GM12878 (cell line): ENCODE data around the gene RBMS3. TPM values are rescaled to one million over a fixed set of nuclear protein-coding genes. Genes with fewer than 3 reads are reported as not detected.

Experiments
- ATAC-seq: fragments of 200-7000 bp; cut with Tn5 transposase; 3 replicates; pipeline ENCODE4 v1.9.1; 2020; ENCODE audit warnings: mild to moderate bottlenecking, moderate library complexity
- BruUV-seq: library from RNA; stranded (reverse); fragments of 400-500 nt; replicated peaks from 2 replicates; lab custom pipeline; 2021; lab: Mats Ljungman, UMichigan
- CTCF ChIA-PET: fragments of 300-600 bp; sonication (Branson Sonifier 250); formaldehyde crosslinking; extraction: SDS; loops from one replicate; lab custom pipeline; 2021; ENCODE audit warnings: inconsistent platforms; lab: Yijun Ruan, JAX
- POLR2A ChIA-PET: fragments of 350-600 bp; formaldehyde crosslinking; extraction: SDS; loops from one replicate; lab custom pipeline; 2021; ENCODE audit warnings: inconsistent platforms; lab: Charles Lee
- RAD21 ChIA-PET: fragments of 300-600 bp; sonication (Branson Sonifier 250); formaldehyde crosslinking; loops from one replicate; lab custom pipeline; 2023; ENCODE audit warnings: antibody characterized with exemption; ENCODE audit not compliant: unreplicated experiment; lab: Charles Lee
- SMC1A ChIA-PET: fragments of 300-600 bp; sonication (Branson Sonifier 250); formaldehyde crosslinking; loops from one replicate; lab custom pipeline; 2023; ENCODE audit not compliant: unreplicated experiment, uncharacterized antibody; lab: Charles Lee
- DNase-seq: peaks from one replicate; pipeline ENCODE4 v3.0.0-alpha.2; 2011; ENCODE audit warnings: low read depth, low spot score
- FAIRE-seq: peaks from 3 replicates; lab custom pipeline; 2011; peaks lifted over from hg19 to GRCh38; lab: Jason Lieb, UNC
- H2AFZ ChIP-seq: 2 replicates; pipeline ENCODE4 v1.6.0; 2011; ENCODE audit warnings: low read depth, low read length, control low read depth; ENCODE audit not compliant: control insufficient read depth
- H3K27ac ChIP-seq: 2 replicates; pipeline ENCODE4 v1.5.1; 2011; ENCODE audit warnings: control low read depth; ENCODE audit not compliant: control insufficient read depth, insufficient read depth
- H3K27me3 ChIP-seq, 2 experiments: replicated peaks in 1 of 2; 2 replicates each; pipeline versions ENCODE4 v1.6.0 to v1.6.1; 2011; ENCODE audit warnings: low read length in 1 of 2; ENCODE audit not compliant: control insufficient read depth in 2 of 2, insufficient read depth in 2 of 2
- H3K36me3 ChIP-seq, 2 experiments: 2 replicates each; pipeline ENCODE4 v1.5.1; 2011; ENCODE audit warnings: low read length in 1 of 2; ENCODE audit not compliant: control insufficient read depth in 2 of 2, insufficient read depth in 2 of 2
- H3K4me1 ChIP-seq: 2 replicates; pipeline ENCODE4 v1.6.1; 2011; ENCODE audit warnings: mild to moderate bottlenecking, low read length, moderate library complexity, mixed read lengths; ENCODE audit not compliant: control insufficient read depth, insufficient read depth
- H3K4me2 ChIP-seq: 2 replicates; pipeline ENCODE4 v1.6.0; 2011; ENCODE audit warnings: control low read depth; ENCODE audit not compliant: control insufficient read depth, insufficient read depth
- H3K4me3 ChIP-seq: fragments of 200-600 bp; sonication (generic); 2 replicates; pipeline ENCODE4 v1.5.1; 2016
- H3K79me2 ChIP-seq: 2 replicates; pipeline ENCODE4 v1.6.0; 2011; ENCODE audit warnings: low read length; ENCODE audit not compliant: control insufficient read depth, insufficient read depth
- H3K9ac ChIP-seq: 2 replicates; pipeline ENCODE4 v1.8.0; 2011; ENCODE audit warnings: low read length, control low read depth, mixed read lengths; ENCODE audit not compliant: control insufficient read depth, insufficient read depth
- H3K9me3 ChIP-seq: replicated peaks from 3 replicates; pipeline ENCODE4 v1.5.1; 2011; ENCODE audit warnings: mild to moderate bottlenecking, low read length; ENCODE audit not compliant: control insufficient read depth, insufficient read depth
- H4K20me1 ChIP-seq: 2 replicates; pipeline ENCODE4 v1.6.0; 2011; ENCODE audit not compliant: control insufficient read depth, insufficient read depth
- JUNB ChIP-seq: IDR thresholded peaks from 2 replicates; pipeline ENCODE4 v1.6.1; 2016; ENCODE audit warnings: antibody characterized with exemption, mild to moderate bottlenecking
- KDM1A ChIP-seq: fragments of 200-600 bp; sonication (generic); IDR thresholded peaks from 2 replicates; pipeline ENCODE4 v1.6.1; 2016; ENCODE audit warnings: borderline replicate concordance
- MEF2A ChIP-seq: IDR thresholded peaks from 2 replicates; pipeline ENCODE4 v1.6.1; 2011; ENCODE audit warnings: low read depth, mild to moderate bottlenecking, low read length, moderate library complexity; ENCODE audit not compliant: insufficient read depth
- NFIC ChIP-seq: IDR thresholded peaks from 2 replicates; pipeline ENCODE4 v1.6.1; 2012; ENCODE audit warnings: low read depth, mild to moderate bottlenecking, inconsistent platforms, low read length, moderate library complexity
- POLR2AphosphoS2 ChIP-seq: IDR thresholded peaks from 2 replicates; pipeline ENCODE4 v1.6.1; 2011; ENCODE audit warnings: low read depth, mild to moderate bottlenecking, low read length, improper control_type of control experiment, moderate library complexity
- RCOR1 ChIP-seq: conservative IDR thresholded peaks from 2 replicates; pipeline ENCODE4 v1.6.1; 2012; ENCODE audit warnings: low read depth, low read length, improper control_type of control experiment
- SRF ChIP-seq, 2 experiments: IDR thresholded peaks; 2 replicates each; pipeline ENCODE4 v1.6.1; 2011; ENCODE audit warnings: low read depth in 2 of 2, low read length in 2 of 2, mild to moderate bottlenecking in 1 of 2, moderate library complexity in 1 of 2
- SUPT20H ChIP-seq: IDR thresholded peaks from 2 replicates; pipeline ENCODE4 v1.6.1; 2011; ENCODE audit warnings: low read depth, mild to moderate bottlenecking, low read length, moderate library complexity, borderline replicate concordance; ENCODE audit not compliant: control insufficient read depth
- WRNIP1 ChIP-seq: IDR thresholded peaks from 2 replicates; pipeline ENCODE4 v1.6.1; 2011; ENCODE audit warnings: low read depth, low read length, improper control_type of control experiment, borderline replicate concordance
- WGBS: methylation state at CpG from one replicate; pipeline ENCODE4 v1.1.6; 2016; ENCODE audit warnings: low lambda C conversion rate; ENCODE audit not compliant: insufficient replicate concordance, insufficient coverage; ENCODE audit errors: missing lambda C conversion rate; 5-methylcytosine and 5-hydroxymethylcytosine counted together
- in situ Hi-C: fragments of 300-500 bp; cut with MboI; formaldehyde crosslinking; loops from 9 replicates; pipeline ENCODE4 v1.14.3; 2018; ENCODE audit warnings: mixed read lengths
- intact Hi-C: fragments of 100-400 bp; cut with micrococcal nuclease; formaldehyde crosslinking; loops from one replicate; pipeline ENCODE4 v1.14.2; 2022; ENCODE audit not compliant: unreplicated experiment
- polyA plus RNA-seq, 11 experiments: library from polyadenylated mRNA; depleted of rRNA in 4 of 11; unstranded in 6 of 11; stranded (reverse) in 5 of 11; fragments of >200 nt; fragmentation: Nextera tagmentation in 4 of 11; fragmentation: Illumina TruSeq in 1 of 11; extraction: Ambion mirVana in 4 of 11; extraction: Trizol in 1 of 11; gene quantifications; 1 replicate in 1 of 11; 2 replicates in 10 of 11; pipeline versions ENCODE4 v1.2.1 to v1.2.3, GENCODE V29; 2011 to 2016; ENCODE audit warnings: inconsistent platforms in 2 of 11, missing spikeins in 2 of 11, low read depth in 1 of 11
- total RNA-seq, 4 experiments: library from RNA; depleted of rRNA in 3 of 4; stranded (reverse); fragments of >200 nt in 3 of 4; fragmentation: Illumina TruSeq in 1 of 4; extraction: Trizol in 1 of 4; gene quantifications; 2 replicates each; pipeline versions ENCODE4 v1.2.1 to v1.2.3, GENCODE V29; 2013 to 2021
- TF ChIP-seq, protein P1 (sequence below): fragments of 450-650 bp; IDR thresholded peaks from 2 replicates; pipeline ENCODE4 v1.6.1; 2016; ENCODE audit warnings: mild to moderate bottlenecking

The RBMS3 gene
- total and polyA plus RNA-seq, 10 of the 15 experiments (the other 5 are each of a cell fraction or from before 2014, with no cell fraction given): 0.79 to 4.7 (median 3.1) TPM

DNA sequence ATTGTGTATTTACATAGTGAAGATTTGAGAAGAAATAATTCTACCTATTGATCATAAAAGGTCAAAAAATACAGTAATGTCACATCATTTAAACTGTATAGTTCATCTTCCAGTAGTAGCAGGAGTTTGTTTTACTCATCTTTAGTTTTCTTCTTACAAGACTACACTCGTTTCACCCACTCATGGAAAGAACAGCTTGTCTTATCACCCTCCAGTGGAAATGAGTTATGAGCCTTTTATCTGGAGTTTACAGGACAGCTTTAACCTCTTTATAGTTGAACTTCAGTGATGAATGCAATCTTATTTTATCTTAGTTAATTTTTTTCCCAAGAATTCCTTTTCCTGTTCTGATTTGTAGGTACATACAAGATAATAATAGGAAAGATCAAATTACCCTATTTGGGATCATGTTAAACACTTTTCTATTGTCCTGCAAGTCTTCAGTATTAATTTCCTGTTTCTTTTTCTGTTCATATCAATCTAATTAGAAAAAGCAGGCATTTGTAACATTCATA, 36.8 kb downstream of the RBMS3 start (continued):
- no peak for TF ChIP-seq KDM1A
- no peak for TF ChIP-seq JUNB
- no peak for TF ChIP-seq SUPT20H
- TF ChIP-seq WRNIP1: no peak
- no peak for TF ChIP-seq NFIC

GRCh38 chr3:29318251-29318650, 37.4 kb downstream of the RBMS3 start:
- RAD21 ChIA-PET: interaction anchor here (1.7 to 6.2 kb wide), 4 partner anchors 14 to 112 kb away, joined by 4 to 51 read pairs (median 6); no protein-coding TSS in a partner anchor
- in situ Hi-C loops: no loop called here
- Histone ChIP-seq H3K79me2 (no peaks in the 10 kb centered on the region; the same call in 1 of the 2 replicates), H3K27ac (no peak overlapping the region), H3K4me2 (no peak overlapping the region), H2AFZ (no peak overlapping the region), H3K9ac (no peak overlapping the region), H3K36me3 (no peaks in the 10 kb centered on the region), H3K27me3 (no peaks in the 10 kb centered on the region), H3K4me3 (no peak overlapping the region), H4K20me1 (no peaks in the 10 kb centered on the region), H3K4me1 (peaks cover 5% of the 10 kb centered on the region; the same call in 1 of the 2 replicates), H3K9me3 (no peaks in the 10 kb centered on the region; the same call in 2 of the 3 replicates)
- BruUV-seq: no TSS peak
- TF ChIP-seq, protein P1, sequence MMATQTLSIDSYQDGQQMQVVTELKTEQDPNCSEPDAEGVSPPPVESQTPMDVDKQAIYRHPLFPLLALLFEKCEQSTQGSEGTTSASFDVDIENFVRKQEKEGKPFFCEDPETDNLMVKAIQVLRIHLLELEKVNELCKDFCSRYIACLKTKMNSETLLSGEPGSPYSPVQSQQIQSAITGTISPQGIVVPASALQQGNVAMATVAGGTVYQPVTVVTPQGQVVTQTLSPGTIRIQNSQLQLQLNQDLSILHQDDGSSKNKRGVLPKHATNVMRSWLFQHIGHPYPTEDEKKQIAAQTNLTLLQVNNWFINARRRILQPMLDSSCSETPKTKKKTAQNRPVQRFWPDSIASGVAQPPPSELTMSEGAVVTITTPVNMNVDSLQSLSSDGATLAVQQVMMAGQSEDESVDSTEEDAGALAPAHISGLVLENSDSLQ: no peak
- TF ChIP-seq MEF2A: no peak
- TF ChIP-seq KDM1A: no peak
- no peak for TF ChIP-seq SUPT20H
- TF ChIP-seq SRF (IDR thresholded peaks at IDR 0.05; ENCODE audit: low read depth in 2 of 2, low read length in 2 of 2): peak in 1 of 2 experiments; percentile 31; a peak in 1 of 4 replicates
- TF ChIP-seq POLR2AphosphoS2: no peak
- TF ChIP-seq RCOR1: no peak
- TF ChIP-seq WRNIP1: no peak
- CTCF ChIA-PET: interaction anchor here (1.1 to 2.4 kb wide), 3 partner anchors 11 to 24 kb away, joined by 3 to 6 read pairs (median 6); no protein-coding TSS in a partner anchor
- ATAC-seq: no peak
- POLR2A ChIA-PET: interaction anchor here (1.3 to 2.7 kb wide), 4 partner anchors 9 to 30 kb away, joined by 4 to 14 read pairs (median 10); no protein-coding TSS in a partner anchor
- no peak for DNase-seq
- SMC1A ChIA-PET: interaction anchor here (0.9 to 20.7 kb wide), 11 partner anchors 9 to 92 kb away, joined by 3 to 307 read pairs (median 4); no protein-coding TSS in a partner anchor
- intact Hi-C loops: loop anchor here (2.0 kb wide), 1 partner anchor 35 kb away; no protein-coding TSS in a partner anchor
- 30% methylated on average over 3 of the region's 3 CpGs for WGBS
- FAIRE-seq: no peak
